HCT116 (cell line): ENCODE measurements around the gene PATE3. TPM values are rescaled to one million over a fixed set of nuclear protein-coding genes. Genes with fewer than 3 reads are reported as not detected.

Source experiments
- ATAC-seq: fragments of 200-7000 bp; cut with Tn5 transposase; 2 replicates; pipeline ENCODE4 v1.9.1; 2020; ENCODE audit warnings: mild to moderate bottlenecking, moderate library complexity
- BruUV-seq: library from RNA; stranded (reverse); fragments of 400-500 nt; replicated peaks from 2 replicates; lab custom pipeline; 2021; lab: Mats Ljungman, UMichigan
- CTCF ChIA-PET: fragments of 300-600 bp; sonication (Branson Sonifier 250); formaldehyde crosslinking; loops from one replicate; lab custom pipeline; 2021; ENCODE audit warnings: antibody characterized with exemption; lab: Charles Lee
- POLR2A ChIA-PET: fragments of 300-600, 350-600 bp; sonication (Branson Sonifier 250); formaldehyde crosslinking; loops from one replicate; lab custom pipeline; 2021; ENCODE audit warnings: antibody characterized with exemption; lab: Charles Lee
- RAD21 ChIA-PET, 2 experiments: fragments of 300-600 bp; sonication (Branson Sonifier 250); formaldehyde crosslinking; loops; one replicate each; lab custom pipeline; 2023; ENCODE audit warnings: low total read pairs in 2 of 2; ENCODE audit not compliant: uncharacterized antibody in 2 of 2, unreplicated experiment in 2 of 2, low non-redundant PET in 1 of 2; lab: Charles Lee
- DNase-seq: peaks from one replicate; pipeline ENCODE4 v3.0.0-alpha.2; 2010; ENCODE audit warnings: low read depth, low spot score
- H2AFZ ChIP-seq: fragments of 200-600 bp; shearing (Covaris generic), sonication (generic); 2 replicates; pipeline ENCODE4 v1.6.1; 2017; ENCODE audit warnings: low read depth, mixed run types, mixed read lengths, antibody characterized with exemption, low read length; ENCODE audit not compliant: poor library complexity, severe bottlenecking
- H3K27ac ChIP-seq: 2 replicates; pipeline ENCODE4 v1.5.1; 2012; ENCODE audit warnings: low read depth, low read length
- H3K27me3 ChIP-seq: fragments of 200-600 bp; sonication (generic); 2 replicates; pipeline ENCODE4 v1.6.1; 2016; ENCODE audit warnings: mixed run types, low read length, mixed read lengths; ENCODE audit not compliant: insufficient read depth
- H3K36me3 ChIP-seq, 2 experiments: fragments of 200-500 bp in 1 of 2; fragments of 200-600 bp in 1 of 2; sonication (Bioruptor generic) in 1 of 2; sonication (generic) in 1 of 2; 2 replicates each; pipeline versions ENCODE4 v1.5.1 to v1.6.1; 2014 to 2016; ENCODE audit warnings: low read length in 2 of 2, inconsistent platforms in 1 of 2, mixed read lengths in 1 of 2, mixed run types in 1 of 2; ENCODE audit not compliant: insufficient read depth in 2 of 2, control insufficient read depth in 1 of 2
- H3K4me1 ChIP-seq, 2 experiments: fragments of 200-600 bp in 1 of 2; sonication (generic) in 1 of 2; 2 replicates each; pipeline versions ENCODE4 v1.5.1 to v1.6.1; 2012 to 2017; ENCODE audit warnings: low read length in 2 of 2, inconsistent platforms in 1 of 2, mild to moderate bottlenecking in 1 of 2, mixed read lengths in 1 of 2, mixed run types in 1 of 2, moderate library complexity in 1 of 2; ENCODE audit not compliant: insufficient read depth in 2 of 2, control insufficient read depth in 1 of 2
- H3K4me2 ChIP-seq: fragments of 200-600 bp; sonication (generic); 2 replicates; pipeline ENCODE4 v1.6.1; 2017; ENCODE audit warnings: mixed run types, low read length, mixed read lengths
- H3K4me3 ChIP-seq, 2 experiments: fragments of 200-600 bp in 1 of 2; sonication (generic) in 1 of 2; replicated peaks in 1 of 2; 2 replicates each; pipeline ENCODE4 v1.5.1; 2011 to 2016; ENCODE audit warnings: low read length in 2 of 2, control low read depth in 1 of 2, low read depth in 1 of 2, mild to moderate bottlenecking in 1 of 2, mixed read lengths in 1 of 2, mixed run types in 1 of 2
- H3K79me2 ChIP-seq: fragments of 200-600 bp; sonication (generic); 2 replicates; pipeline ENCODE4 v1.6.1; 2017; ENCODE audit warnings: mild to moderate bottlenecking, mixed run types, low read length, moderate library complexity, mixed read lengths; ENCODE audit not compliant: insufficient read depth
- H3K9ac ChIP-seq: fragments of 200-600 bp; sonication (generic); 2 replicates; pipeline ENCODE4 v1.6.1; 2016; ENCODE audit warnings: low read length, mixed read lengths
- H3K9me2 ChIP-seq: fragments of 200-600 bp; sonication (generic), shearing (Covaris generic); 2 replicates; pipeline ENCODE4 v1.6.1; 2017; ENCODE audit warnings: mixed run types, mild to moderate bottlenecking, moderate library complexity; ENCODE audit not compliant: insufficient read depth
- H3K9me3 ChIP-seq, 2 experiments: fragments of 200-500 bp in 1 of 2; fragments of 200-600 bp in 1 of 2; sonication (Bioruptor generic) in 1 of 2; sonication (generic) in 1 of 2; 2 replicates each; pipeline ENCODE4 v1.6.1; 2014 to 2017; ENCODE audit warnings: low read length in 2 of 2, mixed read lengths in 2 of 2, inconsistent platforms in 1 of 2, low read depth in 1 of 2, mild to moderate bottlenecking in 1 of 2, mixed run types in 1 of 2, moderate library complexity in 1 of 2; ENCODE audit not compliant: control insufficient read depth in 1 of 2, insufficient read depth in 1 of 2
- H4K20me1 ChIP-seq: fragments of 200-600 bp; sonication (generic), shearing (Covaris generic); 2 replicates; pipeline ENCODE4 v1.6.1; 2017; ENCODE audit warnings: mixed run types, mild to moderate bottlenecking, moderate library complexity; ENCODE audit not compliant: insufficient read depth
- CBX3 ChIP-seq: IDR thresholded peaks from 2 replicates; pipeline ENCODE4 v1.6.1; 2012; ENCODE audit warnings: low read depth
- CEBPB ChIP-seq: IDR thresholded peaks from 2 replicates; pipeline ENCODE4 v1.6.1; 2012; ENCODE audit warnings: low read depth
- CTCF ChIP-seq, 3 experiments: fragments of 200-600 bp in 1 of 3; sonication (generic) in 1 of 3; IDR thresholded peaks in 2 of 3; conservative IDR thresholded peaks in 1 of 3; 2 replicates each; pipeline ENCODE4 v1.5.1; 2012 to 2017; ENCODE audit warnings: low read depth in 2 of 3, low read length in 2 of 3, antibody characterized with exemption in 1 of 3, borderline replicate concordance in 1 of 3, control low read depth in 1 of 3, mild to moderate bottlenecking in 1 of 3, mixed read lengths in 1 of 3, mixed run types in 1 of 3, moderate library complexity in 1 of 3; ENCODE audit not compliant: insufficient read depth in 1 of 3
- EGR1 ChIP-seq: IDR thresholded peaks from 2 replicates; pipeline ENCODE4 v1.6.1; 2012; ENCODE audit warnings: low read depth
- ELF1 ChIP-seq: IDR thresholded peaks from 2 replicates; pipeline ENCODE4 v1.6.1; 2012; ENCODE audit warnings: low read depth, borderline replicate concordance
- EZH2phosphoT487 ChIP-seq: fragments of 200-600 bp; IDR thresholded peaks from 2 replicates; pipeline ENCODE4 v1.6.1; 2018; ENCODE audit warnings: antibody characterized with exemption, borderline replicate concordance
- MAX ChIP-seq: IDR thresholded peaks from 2 replicates; pipeline ENCODE4 v1.6.1; 2012
- POLR2AphosphoS5 ChIP-seq: IDR thresholded peaks from 2 replicates; pipeline ENCODE4 v1.6.1; 2011; ENCODE audit warnings: mild to moderate bottlenecking, low read depth, low read length, moderate library complexity
- RAD21 ChIP-seq: IDR thresholded peaks from 2 replicates; pipeline ENCODE4 v1.6.1; 2012; ENCODE audit warnings: low read depth, mild to moderate bottlenecking
- SP1 ChIP-seq: IDR thresholded peaks from 2 replicates; pipeline ENCODE4 v1.6.1; 2012; ENCODE audit warnings: low read depth
- SRF ChIP-seq: IDR thresholded peaks from 2 replicates; pipeline ENCODE4 v1.6.1; 2012; ENCODE audit warnings: low read depth
- ZBTB33 ChIP-seq: IDR thresholded peaks from 2 replicates; pipeline ENCODE4 v1.6.1; 2011; ENCODE audit warnings: mild to moderate bottlenecking, low read length, moderate library complexity; ENCODE audit not compliant: insufficient replicate concordance; ENCODE audit errors: extremely low read depth
- ZFX ChIP-seq: fragments of 450-650 bp; IDR thresholded peaks from 2 replicates; pipeline ENCODE4 v1.6.1; 2017
- intact Hi-C: fragments of 100-400 bp; cut with micrococcal nuclease; formaldehyde crosslinking; loops from 2 replicates; pipeline ENCODE4 v1.10.0; 2022
- total RNA-seq: library from RNA; stranded (reverse); gene quantifications from one replicate; pipeline ENCODE4 v1.2.1, GENCODE V29; 2021; ENCODE audit not compliant: unreplicated experiment
- TF ChIP-seq, protein P1 (sequence below): IDR thresholded peaks from 2 replicates; pipeline ENCODE4 v1.6.1; 2012

PATE3 gene
- total RNA-seq, 1 experiment from 2014 or later: not detected

DNA sequence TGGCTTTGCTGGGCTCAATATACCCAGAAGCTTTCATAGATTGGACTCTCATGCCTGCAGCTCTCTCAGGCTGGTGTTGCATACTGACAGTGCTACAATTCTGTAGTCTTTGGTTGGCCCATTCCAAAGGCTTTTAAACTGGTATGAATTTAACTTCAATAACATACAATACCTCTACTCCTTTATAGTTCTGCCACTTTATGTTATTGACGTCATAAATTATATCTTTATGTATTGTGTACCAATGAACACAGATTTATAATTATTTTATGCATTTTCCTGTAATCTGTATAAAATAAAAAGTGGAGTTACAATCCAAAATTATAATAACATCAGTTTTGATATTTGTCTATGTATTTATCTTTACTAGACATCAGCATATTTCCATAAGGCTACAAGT, 25.5 kb upstream of the PATE3 start:
- ChIA-PET POLR2A (no interaction called here), RAD21 (no interaction called here), CTCF (no interaction called here)
- Histone ChIP-seq H2AFZ (no peak overlapping the region), H3K9ac (no peak overlapping the region), H3K9me2 (no peaks in the 10 kb centered on the region), H3K4me2 (no peak overlapping the region), H3K36me3 (no peaks in the 10 kb centered on the region), H3K27ac (no peak overlapping the region), H3K27me3 (peaks cover 55% of the 10 kb centered on the region), H4K20me1 (no peaks in the 10 kb centered on the region), H3K79me2 (no peaks in the 10 kb centered on the region), H3K4me3 (no peak overlapping the region), H3K9me3 (no peaks in the 10 kb centered on the region), H3K4me1 (no peaks in the 10 kb centered on the region)
- no peak for ATAC-seq
- intact Hi-C loops: no loop called here
- BruUV-seq: no TSS peak
- DNase-seq: no peak
- TF ChIP-seq CTCF (IDR thresholded peaks at IDR 0.05 in 2 of 3, conservative IDR thresholded peaks at IDR 0.05 in 1 of 3; ENCODE audit: borderline replicate concordance in 1 of 3, insufficient read depth in 1 of 3, low read depth in 2 of 3, low read length in 2 of 3) (no peak), RAD21 (no peak), SP1 (no peak), MAX (no peak), SRF (no peak), EZH2phosphoT487 (no peak), ELF1 (no peak), CEBPB (no peak), ZBTB33 (no peak), CBX3 (no peak), POLR2AphosphoS5 (no peak), ZFX (no peak), EGR1 (no peak)
- TF ChIP-seq, protein P1, sequence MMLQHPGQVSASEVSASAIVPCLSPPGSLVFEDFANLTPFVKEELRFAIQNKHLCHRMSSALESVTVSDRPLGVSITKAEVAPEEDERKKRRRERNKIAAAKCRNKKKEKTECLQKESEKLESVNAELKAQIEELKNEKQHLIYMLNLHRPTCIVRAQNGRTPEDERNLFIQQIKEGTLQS: no peak
